Liver (tissue), 3 donors: ENCODE data around the gene MBD4.

Source experiments
- SP1 ChIP-seq: IDR thresholded peaks from 2 replicates; pipeline ENCODE4 v1.6.1; 2018; ENCODE audit warnings: antibody characterized with exemption, mild to moderate bottlenecking
- TF ChIP-seq, protein P1 (sequence below): IDR thresholded peaks from 2 replicates; pipeline ENCODE4 v1.6.1; 2016; ENCODE audit warnings: antibody characterized with exemption, mild to moderate bottlenecking
- TF ChIP-seq, protein P2 (sequence below): fragments of 150-350 bp; IDR thresholded peaks from 2 replicates; pipeline ENCODE4 v1.5.1; 2017; ENCODE audit warnings: improper control_type of control experiment, low read depth, low read length; ENCODE audit not compliant: missing input control
- donor health status: healthy.
- donor health status: healthy.

DNA sequence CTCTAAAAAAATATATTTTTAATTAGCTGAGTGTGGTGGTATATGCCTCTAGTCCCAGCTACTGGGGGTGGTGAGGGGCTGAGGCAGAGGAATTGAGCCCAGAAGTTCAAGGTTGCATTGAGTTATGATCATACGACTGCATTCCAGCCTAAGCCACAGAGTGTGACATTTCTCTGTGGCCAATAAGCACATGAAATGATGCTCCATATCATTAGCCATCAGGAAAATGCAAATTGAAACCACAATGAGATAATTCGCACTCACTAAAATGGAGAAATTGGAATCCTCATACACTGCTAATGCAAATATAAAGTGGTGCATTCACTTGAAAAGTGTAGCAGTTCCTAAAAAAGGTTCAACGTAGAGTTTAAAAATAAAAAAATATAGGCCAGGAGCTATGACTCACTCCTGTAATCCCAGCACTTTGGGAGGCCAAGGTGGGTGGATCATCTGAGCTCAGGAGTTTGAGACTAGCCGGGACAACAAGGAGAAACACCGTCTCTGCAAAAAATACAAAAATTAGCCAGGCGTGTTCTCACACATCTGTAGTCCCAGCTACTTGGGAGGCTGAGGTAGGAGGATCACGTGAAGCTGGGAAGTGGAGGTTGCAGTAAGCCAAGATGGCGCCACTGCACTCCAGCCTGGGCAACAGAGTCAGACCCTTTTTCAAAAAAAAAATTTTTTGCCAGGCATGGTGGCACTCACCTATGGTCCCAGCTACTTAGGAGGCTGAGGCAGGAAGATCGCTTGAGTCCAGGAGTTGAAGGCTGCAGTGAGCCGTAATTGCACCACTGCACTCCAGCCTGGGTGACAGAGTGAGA is 35.4 kb upstream of the MBD4 start:
- TF ChIP-seq, protein P1, sequence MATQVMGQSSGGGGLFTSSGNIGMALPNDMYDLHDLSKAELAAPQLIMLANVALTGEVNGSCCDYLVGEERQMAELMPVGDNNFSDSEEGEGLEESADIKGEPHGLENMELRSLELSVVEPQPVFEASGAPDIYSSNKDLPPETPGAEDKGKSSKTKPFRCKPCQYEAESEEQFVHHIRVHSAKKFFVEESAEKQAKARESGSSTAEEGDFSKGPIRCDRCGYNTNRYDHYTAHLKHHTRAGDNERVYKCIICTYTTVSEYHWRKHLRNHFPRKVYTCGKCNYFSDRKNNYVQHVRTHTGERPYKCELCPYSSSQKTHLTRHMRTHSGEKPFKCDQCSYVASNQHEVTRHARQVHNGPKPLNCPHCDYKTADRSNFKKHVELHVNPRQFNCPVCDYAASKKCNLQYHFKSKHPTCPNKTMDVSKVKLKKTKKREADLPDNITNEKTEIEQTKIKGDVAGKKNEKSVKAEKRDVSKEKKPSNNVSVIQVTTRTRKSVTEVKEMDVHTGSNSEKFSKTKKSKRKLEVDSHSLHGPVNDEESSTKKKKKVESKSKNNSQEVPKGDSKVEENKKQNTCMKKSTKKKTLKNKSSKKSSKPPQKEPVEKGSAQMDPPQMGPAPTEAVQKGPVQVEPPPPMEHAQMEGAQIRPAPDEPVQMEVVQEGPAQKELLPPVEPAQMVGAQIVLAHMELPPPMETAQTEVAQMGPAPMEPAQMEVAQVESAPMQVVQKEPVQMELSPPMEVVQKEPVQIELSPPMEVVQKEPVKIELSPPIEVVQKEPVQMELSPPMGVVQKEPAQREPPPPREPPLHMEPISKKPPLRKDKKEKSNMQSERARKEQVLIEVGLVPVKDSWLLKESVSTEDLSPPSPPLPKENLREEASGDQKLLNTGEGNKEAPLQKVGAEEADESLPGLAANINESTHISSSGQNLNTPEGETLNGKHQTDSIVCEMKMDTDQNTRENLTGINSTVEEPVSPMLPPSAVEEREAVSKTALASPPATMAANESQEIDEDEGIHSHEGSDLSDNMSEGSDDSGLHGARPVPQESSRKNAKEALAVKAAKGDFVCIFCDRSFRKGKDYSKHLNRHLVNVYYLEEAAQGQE, result no peak
- TF ChIP-seq, protein P2, sequence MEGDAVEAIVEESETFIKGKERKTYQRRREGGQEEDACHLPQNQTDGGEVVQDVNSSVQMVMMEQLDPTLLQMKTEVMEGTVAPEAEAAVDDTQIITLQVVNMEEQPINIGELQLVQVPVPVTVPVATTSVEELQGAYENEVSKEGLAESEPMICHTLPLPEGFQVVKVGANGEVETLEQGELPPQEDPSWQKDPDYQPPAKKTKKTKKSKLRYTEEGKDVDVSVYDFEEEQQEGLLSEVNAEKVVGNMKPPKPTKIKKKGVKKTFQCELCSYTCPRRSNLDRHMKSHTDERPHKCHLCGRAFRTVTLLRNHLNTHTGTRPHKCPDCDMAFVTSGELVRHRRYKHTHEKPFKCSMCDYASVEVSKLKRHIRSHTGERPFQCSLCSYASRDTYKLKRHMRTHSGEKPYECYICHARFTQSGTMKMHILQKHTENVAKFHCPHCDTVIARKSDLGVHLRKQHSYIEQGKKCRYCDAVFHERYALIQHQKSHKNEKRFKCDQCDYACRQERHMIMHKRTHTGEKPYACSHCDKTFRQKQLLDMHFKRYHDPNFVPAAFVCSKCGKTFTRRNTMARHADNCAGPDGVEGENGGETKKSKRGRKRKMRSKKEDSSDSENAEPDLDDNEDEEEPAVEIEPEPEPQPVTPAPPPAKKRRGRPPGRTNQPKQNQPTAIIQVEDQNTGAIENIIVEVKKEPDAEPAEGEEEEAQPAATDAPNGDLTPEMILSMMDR, result no peak
- TF ChIP-seq SP1, result no peak
